Putamen (tissue), 1 donor: Measurements from ENCODE around the gene MATK.
"Not testable (repeated sequence)": the region's sequence is repeated elsewhere in the genome, so short reads cannot be mapped to it uniquely, and the experiment has no call there.

Experiments used
- DNase-seq: peaks from one replicate; pipeline ENCODE4 v3.0.0-alpha.2; 2016; ENCODE audit warnings: low spot score

Gene MATK

GRCh38 chr19:3770136-3770999 is 15.8 kb downstream of the MATK start:
- DNase-seq, result no peak

- no peak for DNase-seq
Observed at GRCh38 chr19:3769494-3769893, 16.7 kb downstream of the MATK start.

- no peak for DNase-seq
Observed at GRCh38 chr19:3768748-3769099, 17.5 kb downstream of the MATK start.

GRCh38 chr19:3768015-3768747 is 18.0 kb downstream of the MATK start:
- DNase-seq, result no peak

- DNase-seq, result no peak
Observed at GRCh38 chr19:3767050-3767449, 19.1 kb downstream of the MATK start.

GRCh38 chr19:3766520-3766919 is 19.7 kb downstream of the MATK start:
- no peak for DNase-seq

- not testable (repeated sequence) for DNase-seq
Observed at GRCh38 chr19:3765757-3766156, 20.4 kb downstream of the MATK start.

- no peak for DNase-seq
Observed at GRCh38 chr19:3765121-3765520, 21.1 kb downstream of the MATK start.

- peak; percentile 99 for DNase-seq
Observed at GRCh38 chr19:3762501-3763459, 23.4 kb downstream of the MATK start, which contains the start of gene MRPL54. TSS of gene MRPL54 (plus strand) at chr19:3762682. CDS start at chr19:3762701, 19 bp downstream.

- DNase-seq, result no peak
Observed at GRCh38 chr19:3762130-3762473, 24.1 kb downstream of the MATK start.

GRCh38 chr19:3761382-3762129 is 24.6 kb downstream of the MATK start, which contains the start of gene APBA3:
TSS of gene APBA3 (minus strand) at chr19:3761692. CDS start at chr19:3760264, 1,428 bp downstream.
- peak; percentile 87 for DNase-seq

- DNase-seq, result peak; percentile 13
Observed at GRCh38 chr19:3760871-3761361, 25.3 kb downstream of the MATK start.

GRCh38 chr19:3759482-3760254 is 26.5 kb downstream of the MATK start:
- DNase-seq, result no peak

- DNase-seq, result not testable (repeated sequence)
Observed at GRCh38 chr19:3758297-3758696, 27.9 kb downstream of the MATK start.

GRCh38 chr19:3757705-3758104 is 28.5 kb downstream of the MATK start:
- DNase-seq, result not testable (repeated sequence)

- DNase-seq, result no peak
Observed at GRCh38 chr19:3753631-3754410, 32.4 kb downstream of the MATK start.

- DNase-seq, result no peak
Observed at GRCh38 chr19:3752492-3752891, 33.7 kb downstream of the MATK start.

- DNase-seq, result no peak
Observed at GRCh38 chr19:3751236-3751635, 34.9 kb downstream of the MATK start.

- DNase-seq, result no peak
Observed at GRCh38 chr19:3750211-3750610, 36.0 kb downstream of the MATK start.
